Glomerular endothelial cell (primary cell): ENCODE data around the gene P2RY14. TPM values are rescaled to one million over a fixed set of nuclear protein-coding genes. Genes with fewer than 3 reads are reported as not detected.

Experiments used
- DNase-seq: peaks from one replicate; pipeline ENCODE4 v3.0.0-alpha.2; 2011; ENCODE audit warnings: low read depth, low spot score; ENCODE audit errors: extremely low read depth
- total RNA-seq: library from RNA; depleted of rRNA; stranded (reverse); fragments of >200 nt; gene quantifications from 2 replicates; pipeline ENCODE4 v1.2.3, GENCODE V29; 2015

The P2RY14 gene
- total RNA-seq, 1 donor from 2014 or later: not detected

- no peak for DNase-seq
Measured at GRCh38 chr3:151218136-151218535, 60.2 kb downstream of the P2RY14 start.

- DNase-seq: no peak
Measured at GRCh38 chr3:151216641-151217607, 61.4 kb downstream of the P2RY14 start.

GRCh38 chr3:151214459-151214858 is 63.9 kb downstream of the P2RY14 start:
- DNase-seq: no peak

GRCh38 chr3:151213881-151214280 is 64.5 kb downstream of the P2RY14 start:
- DNase-seq: no peak

GRCh38 chr3:151213151-151213550 is 65.2 kb downstream of the P2RY14 start:
- no peak for DNase-seq

- no peak for DNase-seq
Measured at GRCh38 chr3:151210676-151211381, 67.5 kb downstream of the P2RY14 start.

GRCh38 chr3:151209654-151210053 is 68.7 kb downstream of the P2RY14 start:
- DNase-seq: no peak

- DNase-seq: no peak
Measured at GRCh38 chr3:151206201-151206600, 72.1 kb downstream of the P2RY14 start.

GRCh38 chr3:151205482-151205881 is 72.9 kb downstream of the P2RY14 start:
- no peak for DNase-seq

- no peak for DNase-seq
Measured at GRCh38 chr3:151204530-151205402, 73.6 kb downstream of the P2RY14 start.

- DNase-seq: no peak
Measured at GRCh38 chr3:151203051-151203420, 75.3 kb downstream of the P2RY14 start, which contains the start of gene GPR171. Gene GPR171 (minus strand): TSS chr3:151203216. CDS start chr3:151199386, 3,830 bp downstream.

- no peak for DNase-seq
Measured at GRCh38 chr3:151201051-151201730, 77.2 kb downstream of the P2RY14 start.

GRCh38 chr3:151200586-151200985 is 77.8 kb downstream of the P2RY14 start:
- no peak for DNase-seq

- no peak for DNase-seq
Measured at GRCh38 chr3:151199554-151200438, 78.5 kb downstream of the P2RY14 start.

GRCh38 chr3:151198849-151199248 is 79.5 kb downstream of the P2RY14 start:
- DNase-seq: no peak

- no peak for DNase-seq
Measured at GRCh38 chr3:151197981-151198767, 80.2 kb downstream of the P2RY14 start.

GRCh38 chr3:151197228-151197627 is 81.1 kb downstream of the P2RY14 start:
- no peak for DNase-seq

- no peak for DNase-seq
Measured at GRCh38 chr3:151196434-151196833, 81.9 kb downstream of the P2RY14 start.
